ENCODE data around the gene TIMP2.
"Not testable (repeated sequence)": the region's sequence is repeated elsewhere in the genome, so short reads cannot be mapped to it uniquely, and the experiment has no call there.

The TIMP2 gene

GRCh38 chr17:78929908-78930775 is 5.0 kb upstream of the TIMP2 start:
- no peak for DNase-seq

GRCh38 chr17:78925662-78926555 is 722 bp upstream of the TIMP2 start:
- DNase-seq, result peak in 1 of 2 experiments; percentile 41

- no peak for DNase-seq
Observed at GRCh38 chr17:78924481-78925151, 571 bp downstream of the TIMP2 start.

- peak in 1 of 2 experiments; percentile 53 for DNase-seq
Observed at GRCh38 chr17:78923660-78924453, 1.3 kb downstream of the TIMP2 start.

- DNase-seq, result no peak
Observed at GRCh38 chr17:78922816-78923498, 2.2 kb downstream of the TIMP2 start.

DNA sequence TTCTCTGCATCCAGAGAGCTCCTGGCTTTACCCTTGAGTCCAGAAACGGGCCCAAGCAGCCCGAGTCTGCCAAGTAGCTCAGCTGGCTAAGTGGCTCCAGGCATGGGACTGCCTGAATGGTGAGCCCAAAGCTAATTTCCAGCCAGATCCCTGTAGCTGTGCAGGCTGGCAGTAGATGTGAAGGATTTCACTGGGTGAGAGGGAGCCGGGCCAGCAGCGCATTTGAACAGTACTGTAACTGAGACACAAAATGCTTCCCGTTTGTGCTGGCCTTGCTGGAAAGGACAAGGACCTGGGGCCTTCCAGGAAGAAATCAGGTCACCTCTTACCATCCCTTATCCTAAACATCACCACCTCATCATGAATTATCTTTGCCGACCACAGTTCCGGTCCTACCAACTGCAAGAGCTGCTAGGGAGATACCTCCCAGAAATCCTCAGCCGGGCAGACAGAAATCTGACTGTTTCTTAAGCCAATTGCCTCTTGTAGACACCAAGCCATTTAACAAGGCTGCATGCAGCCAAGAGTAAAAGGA is 3.7 kb downstream of the TIMP2 start:
- DNase-seq, result no peak

DNA sequence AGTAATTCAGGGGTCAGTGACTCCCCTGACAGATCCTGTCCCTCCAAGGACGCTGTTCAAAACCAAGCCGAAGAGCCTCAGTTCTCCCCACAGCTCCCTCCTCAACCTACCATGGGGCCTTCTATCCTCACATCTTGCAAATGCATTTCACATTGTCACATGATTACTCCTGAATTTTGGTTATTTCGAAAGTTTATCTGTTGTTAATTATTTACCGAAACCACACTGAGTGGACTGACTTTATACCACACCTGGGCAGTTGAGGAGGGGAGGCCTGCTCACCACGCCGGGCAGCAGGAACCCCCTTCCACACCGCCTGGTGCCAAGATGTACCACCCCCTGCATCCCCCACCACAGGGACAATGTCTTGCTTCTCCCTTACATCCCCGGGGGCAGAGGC is 4.7 kb downstream of the TIMP2 start:
- DNase-seq, result no peak

DNA sequence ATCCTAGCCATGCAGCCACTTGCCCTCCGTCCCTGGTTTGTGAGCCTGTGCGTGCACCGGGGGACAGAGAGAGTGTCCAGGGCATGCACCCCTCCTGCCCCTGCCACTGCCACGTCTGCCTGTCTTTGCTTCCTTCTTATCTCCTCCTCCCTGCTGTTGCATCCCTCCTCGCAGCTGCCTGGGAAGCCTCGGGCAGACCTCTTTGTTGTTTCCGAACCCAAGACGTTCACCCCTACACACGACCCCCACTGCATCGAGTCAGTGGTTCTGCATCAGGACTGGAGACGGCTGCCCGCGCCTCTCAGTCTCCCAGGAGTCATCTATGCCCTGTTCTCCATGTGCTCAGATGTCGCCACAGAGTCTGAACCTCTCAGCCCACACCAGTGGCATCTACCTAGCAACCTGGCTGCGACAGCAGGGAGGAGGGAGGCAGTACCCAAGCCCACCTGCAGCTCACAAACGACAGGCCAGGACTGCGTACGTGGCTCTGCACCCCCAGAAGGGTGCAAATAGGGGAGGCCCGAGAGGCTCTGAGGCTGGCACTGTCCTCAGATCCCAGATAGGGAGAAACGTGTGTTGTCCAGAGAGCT is 5.2 kb downstream of the TIMP2 start:
- no peak for DNase-seq

DNA sequence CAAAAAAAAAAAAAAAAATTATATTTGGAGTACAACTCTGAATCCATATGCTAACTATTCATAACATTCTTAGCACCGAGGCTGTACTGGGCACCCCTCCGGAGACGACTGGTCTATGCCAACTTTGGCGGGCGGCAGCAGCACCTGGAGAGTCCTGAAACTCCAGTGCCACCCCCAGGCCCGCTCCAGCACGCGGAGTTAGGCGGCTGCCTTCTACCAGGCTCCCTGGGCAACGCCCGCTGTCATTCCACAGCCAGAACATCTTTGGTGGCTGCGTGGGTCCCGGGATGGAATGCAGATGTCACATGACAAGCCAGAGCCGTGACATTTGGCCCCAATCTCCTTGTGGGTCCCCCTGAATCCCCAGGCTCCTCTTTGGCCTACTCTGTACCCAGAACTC is 6.2 kb downstream of the TIMP2 start:
- no peak for DNase-seq

GRCh38 chr17:78917451-78918275 is 7.5 kb downstream of the TIMP2 start:
- no peak for DNase-seq

GRCh38 chr17:78915872-78916632 is 9.1 kb downstream of the TIMP2 start:
- DNase-seq, result peak; percentile 26 to 63

DNA sequence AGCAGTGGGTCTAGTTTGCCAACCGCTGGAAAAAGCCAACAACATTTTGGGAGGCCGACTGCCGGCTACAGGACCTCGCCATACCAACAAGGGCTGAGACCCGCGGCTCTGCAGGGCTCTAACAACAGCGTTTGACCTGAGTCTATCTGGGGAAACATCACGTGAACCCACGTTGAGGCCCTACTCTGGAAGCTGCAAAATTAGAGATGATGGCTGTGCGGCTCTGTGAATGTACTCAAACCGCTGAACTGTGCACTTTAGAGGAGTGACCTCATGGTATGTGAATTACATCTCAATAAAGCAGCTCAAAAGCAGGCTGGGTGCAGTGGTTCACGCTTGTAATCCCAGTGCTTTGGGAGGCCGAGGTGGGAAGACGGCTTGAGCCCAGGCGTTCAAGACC is 12.1 kb downstream of the TIMP2 start:
- no peak for DNase-seq

- no peak for DNase-seq
Observed at GRCh38 chr17:78912082-78912481, 13.1 kb downstream of the TIMP2 start.

- DNase-seq, result not testable (repeated sequence)
Observed at GRCh38 chr17:78911543-78911942, 13.6 kb downstream of the TIMP2 start.

DNA sequence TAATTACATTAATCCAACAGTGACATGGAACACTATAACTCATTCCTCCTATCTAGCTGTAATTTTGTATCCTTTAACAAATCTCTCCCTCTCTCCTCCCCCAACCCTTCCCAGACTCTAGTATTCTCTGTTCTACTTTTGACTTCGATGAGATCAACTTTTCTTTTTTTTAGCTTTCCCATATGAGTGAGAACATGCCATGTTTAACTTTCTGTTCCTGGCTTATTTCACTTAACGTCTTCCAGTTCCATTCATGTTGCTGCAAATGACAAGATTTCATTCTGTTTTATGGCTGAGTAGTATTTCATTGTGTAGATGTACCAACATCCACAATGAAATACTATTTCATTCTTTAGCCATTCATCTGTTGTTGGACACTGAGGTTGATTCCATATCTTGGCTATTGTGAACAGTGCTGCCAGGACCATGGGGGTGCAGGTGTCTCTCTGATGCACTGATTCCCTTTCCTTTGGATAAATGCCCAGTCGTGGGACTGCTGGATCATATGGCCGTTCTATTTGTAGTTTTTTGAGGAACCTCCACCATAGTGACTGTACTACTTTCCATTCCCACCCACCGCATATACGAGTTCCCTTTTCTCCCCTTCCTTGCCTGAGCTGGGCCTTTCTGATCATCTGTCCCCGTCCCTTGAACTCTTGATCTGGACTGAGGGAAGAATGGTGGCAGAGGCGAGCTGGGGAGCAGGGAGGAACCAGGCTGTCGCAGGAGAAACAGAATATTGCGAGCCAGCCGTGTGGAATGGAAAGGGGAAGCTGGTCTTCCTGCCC is 14.5 kb downstream of the TIMP2 start:
- DNase-seq, result no peak

- no peak for DNase-seq
Observed at GRCh38 chr17:78908426-78908825, 16.8 kb downstream of the TIMP2 start.

- no peak for DNase-seq
Observed at GRCh38 chr17:78905541-78905940, 19.6 kb downstream of the TIMP2 start.

- DNase-seq, result no peak
Observed at GRCh38 chr17:78905116-78905515, 20.1 kb downstream of the TIMP2 start.

DNA sequence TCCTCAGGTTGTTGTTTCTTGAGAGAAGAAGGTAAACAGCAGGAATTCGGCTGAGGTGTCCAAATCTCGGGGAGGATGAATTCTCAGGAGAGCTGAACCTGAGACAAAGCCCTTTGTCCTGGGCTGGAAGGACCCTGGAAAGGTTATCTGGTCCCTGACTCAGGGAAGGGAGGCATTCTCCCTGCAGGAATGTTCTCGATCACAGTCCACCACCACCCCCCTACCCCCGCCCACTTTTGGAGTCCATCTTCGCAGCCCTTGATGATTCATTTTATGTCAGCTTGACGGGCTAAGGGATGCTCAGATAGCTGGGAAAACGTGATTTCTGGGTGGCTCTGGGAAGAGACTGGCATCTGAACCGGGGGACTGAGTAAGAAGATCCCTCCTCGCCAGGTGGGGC is 20.8 kb downstream of the TIMP2 start:
- no peak for DNase-seq
